ENCODE measurements around the gene THSD7A.

THSD7A gene

DNA sequence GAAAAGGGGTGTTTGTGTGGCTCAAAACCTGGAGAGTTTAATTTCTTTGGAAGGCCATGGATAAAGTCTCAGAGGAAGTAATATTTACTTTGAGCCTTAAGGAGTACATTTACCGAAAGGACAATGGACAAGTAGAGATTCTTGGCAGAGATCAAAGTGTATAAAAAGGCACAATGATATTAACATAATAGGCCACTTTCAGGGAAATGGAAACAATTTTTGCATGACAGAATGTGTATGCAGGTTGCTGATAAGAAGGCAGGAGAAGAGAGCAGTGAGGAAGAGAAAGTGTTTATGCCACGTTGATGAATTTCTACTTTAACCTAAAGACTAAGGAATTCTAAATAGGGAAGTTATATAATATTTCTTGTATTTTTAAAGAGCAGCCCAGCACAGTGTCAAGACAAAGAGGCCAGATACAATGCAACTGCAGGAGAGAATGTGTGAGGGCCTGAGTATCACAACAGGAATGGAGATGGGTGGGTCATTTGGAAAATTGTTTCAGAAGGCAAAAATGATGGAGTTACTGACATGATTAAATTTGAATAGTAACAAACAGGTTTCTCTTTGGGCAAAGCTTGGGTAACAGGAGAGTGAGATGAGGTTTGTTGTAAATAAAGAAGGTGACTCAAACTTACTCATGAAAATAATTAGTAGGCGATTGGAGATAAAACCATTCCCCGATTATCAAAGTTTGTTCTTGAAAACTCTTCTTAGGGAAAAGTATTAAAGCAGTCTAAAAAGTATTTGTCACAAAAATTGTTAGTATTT is 84.1 kb downstream of the THSD7A start:
- DNase-seq, result no peak

DNA sequence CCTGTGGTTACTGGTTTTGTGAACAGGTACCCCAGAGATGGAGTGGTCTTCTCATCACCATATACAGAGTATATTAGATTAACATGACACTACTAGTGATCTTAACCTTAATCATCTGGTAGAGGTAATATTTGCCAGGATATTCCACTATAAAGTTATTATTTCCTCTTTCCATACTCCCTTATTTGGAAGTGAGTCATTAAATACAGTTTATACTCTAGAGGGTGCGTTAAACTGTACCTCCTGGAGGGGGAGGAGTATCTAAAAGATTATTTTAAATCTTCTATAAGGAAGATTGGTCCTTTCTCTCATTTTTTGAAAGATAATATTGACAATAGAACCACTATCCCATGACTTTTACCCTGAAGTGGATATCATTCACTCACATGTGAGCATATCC is 85.4 kb downstream of the THSD7A start:
- DNase-seq, result no peak

DNA sequence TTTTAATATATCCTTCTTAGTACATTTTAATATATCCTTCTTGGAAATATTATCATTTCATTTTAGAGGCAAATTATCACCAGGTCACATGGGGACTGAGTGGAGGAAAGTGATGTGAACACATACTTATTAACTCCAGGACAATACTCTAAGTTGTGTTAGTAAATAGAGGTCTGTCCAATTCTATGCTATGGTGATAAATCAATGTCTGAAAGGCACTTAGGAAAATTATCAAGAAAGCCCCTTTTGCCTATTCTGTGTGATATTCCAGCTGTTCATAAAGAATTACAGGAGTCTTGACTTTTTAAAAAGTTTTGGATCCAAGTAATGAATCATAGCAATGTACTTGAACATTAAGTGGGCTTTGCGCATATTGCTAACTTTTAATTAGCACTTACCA is 88.5 kb downstream of the THSD7A start:
- no peak for DNase-seq

DNA sequence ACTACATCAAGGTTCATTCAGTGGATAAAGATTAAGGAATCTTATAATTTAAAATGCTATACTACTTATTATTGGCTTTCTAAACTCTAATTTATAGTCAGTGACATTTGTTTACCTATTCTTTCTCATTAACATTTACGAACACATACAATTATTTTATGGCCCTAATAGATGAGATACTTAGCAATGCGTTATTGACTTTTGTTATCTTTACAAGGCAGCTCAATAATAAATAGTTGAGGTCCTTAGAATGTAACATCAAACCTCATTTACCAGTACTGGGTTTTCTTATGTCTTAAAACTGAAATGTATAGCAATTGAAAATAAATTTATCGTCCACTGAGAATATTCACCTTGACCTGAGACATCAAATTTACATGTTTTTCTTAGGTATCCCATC is 89.0 kb downstream of the THSD7A start:
- no peak for DNase-seq

DNA sequence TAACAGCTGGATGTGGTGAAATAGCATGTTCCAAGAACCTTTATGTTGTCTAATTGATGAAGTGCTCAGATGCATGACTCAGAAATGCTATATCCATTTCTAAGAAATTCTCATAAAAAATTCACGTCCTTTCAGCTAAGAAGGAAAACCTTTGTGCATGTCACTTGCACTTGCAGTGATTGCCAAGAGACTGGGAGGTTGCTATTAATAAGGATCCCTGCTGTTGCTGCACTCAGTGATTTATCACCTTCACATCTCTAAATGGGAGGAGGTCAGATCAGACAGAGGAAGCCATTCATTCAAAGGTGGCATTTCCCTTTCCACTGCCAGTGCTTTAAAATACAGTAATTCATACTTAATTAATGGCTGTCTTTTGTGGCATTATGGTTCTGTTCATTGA is 89.5 kb downstream of the THSD7A start:
- DNase-seq, result no peak

DNA sequence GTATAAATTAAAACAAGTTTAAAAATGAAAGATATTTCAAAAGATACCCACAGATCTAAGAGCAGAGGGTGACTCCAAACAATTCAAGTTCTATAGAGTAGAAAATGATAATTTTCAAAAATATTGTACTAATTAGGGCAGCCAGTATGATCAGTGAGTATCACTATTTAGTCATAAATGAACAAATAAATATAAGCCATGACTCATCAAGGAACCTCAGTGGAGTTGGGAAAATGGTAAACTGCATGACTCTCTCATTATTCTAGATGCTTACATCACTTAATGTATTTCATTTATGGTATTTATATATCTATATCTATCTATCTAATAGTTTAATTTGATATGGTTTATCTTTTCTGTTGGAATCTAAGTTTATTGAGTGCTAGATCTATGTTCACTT is 94.3 kb downstream of the THSD7A start:
- no peak for DNase-seq

DNA sequence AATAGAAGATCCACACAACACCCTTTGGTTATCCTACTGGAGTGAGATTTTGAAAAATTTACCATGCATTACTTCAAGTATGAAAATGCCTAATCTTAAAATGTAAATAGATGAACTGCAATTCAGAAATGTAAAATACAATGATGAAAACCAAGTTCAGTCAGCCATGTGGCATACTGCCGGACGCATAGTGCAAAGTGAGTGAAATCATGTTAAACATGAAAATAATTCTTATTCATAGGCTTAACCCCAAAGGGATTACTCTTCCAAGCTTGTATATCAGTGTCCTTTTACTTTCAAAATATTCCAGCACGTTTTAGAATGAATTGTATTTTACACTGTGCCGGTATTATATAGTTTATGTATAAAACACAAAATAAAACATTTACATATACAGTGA is 99.8 kb downstream of the THSD7A start:
- no peak for DNase-seq

DNA sequence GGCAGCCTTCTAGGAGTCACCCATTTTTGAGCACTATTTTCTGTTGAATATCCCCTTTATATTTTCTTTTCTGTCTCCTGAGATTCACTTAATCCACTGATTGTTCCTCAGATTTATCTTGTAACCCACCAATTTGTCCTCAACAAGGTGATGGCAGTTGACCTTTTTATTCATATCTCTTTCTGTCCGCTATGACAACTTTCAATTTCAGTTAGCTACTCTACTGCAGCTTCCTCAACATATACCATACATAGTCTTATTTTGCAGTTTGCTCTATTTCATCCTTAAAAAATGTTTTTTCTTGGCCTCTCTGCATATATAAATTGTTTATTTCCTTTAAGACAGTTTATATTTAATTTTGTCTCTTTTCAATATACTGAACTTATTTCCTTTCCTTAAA is 101.3 kb downstream of the THSD7A start:
- DNase-seq, result no peak

DNA sequence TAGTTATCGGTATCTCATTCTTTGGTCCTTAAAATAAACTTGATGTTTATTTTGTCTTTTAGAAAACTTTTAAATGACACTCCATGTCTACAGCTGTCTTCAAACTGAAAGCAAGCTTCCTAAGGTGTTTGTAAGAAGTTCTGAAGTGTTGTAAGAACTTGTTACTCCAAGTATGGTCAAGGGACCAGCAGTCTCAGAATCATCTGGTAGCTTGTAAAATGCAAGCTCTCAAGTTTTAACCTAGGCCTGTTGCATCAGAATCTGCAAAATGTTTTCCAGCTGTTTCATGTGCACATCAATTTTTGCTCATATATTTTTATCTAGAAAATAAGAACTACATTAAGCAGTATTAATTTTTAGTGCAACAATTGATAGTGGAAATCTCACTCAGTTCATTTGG is 104.1 kb downstream of the THSD7A start:
- DNase-seq, result no peak

DNA sequence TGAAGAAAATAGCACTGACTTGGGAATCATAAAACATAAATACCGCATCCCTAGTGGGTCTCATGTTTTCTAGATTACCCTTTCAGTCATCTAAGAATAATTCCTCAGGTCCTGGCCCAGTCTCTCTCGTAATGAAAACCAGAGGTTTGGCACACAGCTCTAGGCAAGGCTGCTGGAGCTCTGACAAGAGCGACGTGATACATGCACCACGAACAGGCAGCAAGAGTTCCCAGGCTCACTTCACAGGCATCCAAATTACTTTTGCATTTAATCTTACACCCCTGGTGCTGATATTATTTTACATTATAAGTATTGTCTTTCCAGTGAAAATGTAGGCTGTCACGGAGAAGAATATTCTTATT is 105.2 kb downstream of the THSD7A start:
- DNase-seq, result no peak

DNA sequence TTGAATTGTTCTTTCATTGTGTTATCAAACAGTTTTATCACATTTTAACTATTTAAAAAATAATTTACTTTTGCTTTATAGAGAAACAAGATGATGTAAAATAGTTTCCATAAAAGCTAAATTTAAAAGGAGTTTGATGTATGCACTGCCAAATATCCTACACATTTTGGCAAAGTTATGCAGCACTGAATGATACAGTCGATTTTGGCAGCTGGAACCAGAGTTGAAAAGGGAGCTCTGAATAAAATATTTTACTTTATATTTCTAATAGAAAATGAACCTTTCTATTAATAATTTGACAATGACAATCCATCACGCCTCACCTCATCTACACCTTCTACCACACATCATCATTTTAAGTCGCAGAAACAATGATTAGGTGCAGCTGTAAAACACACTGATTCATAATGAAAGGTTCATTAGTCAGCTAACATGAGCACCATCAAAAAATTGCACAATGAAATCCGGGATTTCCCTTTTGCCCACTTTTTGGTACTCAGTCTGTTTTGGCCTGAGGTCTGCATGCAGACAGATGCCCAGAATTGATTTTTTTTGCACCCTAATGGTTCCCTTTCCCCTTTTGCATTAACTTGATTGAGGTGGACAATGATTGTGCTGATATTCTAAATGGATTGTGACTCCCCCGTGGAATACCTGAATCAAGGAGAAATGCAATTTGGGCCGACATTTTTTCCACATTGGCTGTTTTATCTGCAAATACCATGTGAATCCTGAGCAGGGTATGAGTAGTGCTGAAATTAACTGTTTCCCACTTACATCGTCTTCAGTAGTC is 105.8 kb downstream of the THSD7A start:
- DNase-seq, result no peak

DNA sequence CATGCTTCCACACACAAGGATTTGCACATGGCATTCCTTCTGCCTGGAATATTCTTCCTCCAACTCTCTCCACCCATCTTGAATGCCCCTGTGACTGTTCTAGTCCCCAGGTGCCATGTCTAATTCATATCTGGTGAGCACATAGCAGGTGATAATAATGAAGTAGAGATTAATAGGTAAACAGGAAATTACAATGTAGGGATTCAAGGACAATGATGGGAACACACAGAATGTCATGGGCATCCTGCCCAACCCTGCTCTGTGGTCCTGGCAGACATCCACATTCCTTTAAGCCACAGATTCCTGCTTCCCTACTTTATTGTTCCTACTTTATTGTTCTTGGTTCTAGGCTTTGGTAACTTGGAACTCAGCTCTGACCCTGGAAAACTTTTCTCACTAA is 115.8 kb downstream of the THSD7A start:
- no peak for DNase-seq

DNA sequence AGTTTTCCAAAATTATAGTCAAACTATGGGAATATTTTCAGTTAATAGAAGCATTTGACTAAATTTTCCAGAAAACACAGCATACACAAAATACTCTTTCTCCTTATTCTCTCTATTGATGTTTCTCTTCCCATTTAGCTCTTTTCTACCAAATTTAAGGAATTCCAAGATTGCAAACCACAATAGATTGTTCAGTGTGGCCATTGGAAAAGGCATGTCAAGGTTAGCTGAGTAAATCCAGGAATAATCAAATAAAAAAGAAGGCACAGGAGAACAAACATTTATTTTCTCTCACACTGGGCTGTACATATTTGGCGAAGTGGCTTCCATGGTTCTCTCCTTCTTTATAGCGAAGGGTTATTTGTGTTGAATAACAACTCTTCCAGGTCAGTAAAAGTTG is 117.3 kb downstream of the THSD7A start:
- no peak for DNase-seq

DNA sequence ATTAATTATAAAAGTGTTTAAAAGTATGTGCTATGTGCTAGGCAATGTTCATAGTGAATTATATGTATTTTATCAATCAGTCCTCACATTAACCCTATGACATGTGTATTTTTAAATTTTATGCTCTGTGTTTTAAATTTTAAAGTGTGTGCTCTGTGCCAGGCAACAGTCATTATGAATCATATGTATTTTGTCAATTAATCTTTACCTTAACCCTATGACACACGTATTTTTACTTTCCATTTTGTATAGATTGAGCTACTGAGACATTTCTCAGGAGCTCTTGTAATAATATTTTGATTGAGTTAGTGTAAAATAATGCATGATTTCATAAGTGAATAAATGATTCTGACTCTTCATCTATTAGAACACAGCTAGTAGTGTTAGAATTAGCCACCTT is 117.8 kb downstream of the THSD7A start:
- no peak for DNase-seq

DNA sequence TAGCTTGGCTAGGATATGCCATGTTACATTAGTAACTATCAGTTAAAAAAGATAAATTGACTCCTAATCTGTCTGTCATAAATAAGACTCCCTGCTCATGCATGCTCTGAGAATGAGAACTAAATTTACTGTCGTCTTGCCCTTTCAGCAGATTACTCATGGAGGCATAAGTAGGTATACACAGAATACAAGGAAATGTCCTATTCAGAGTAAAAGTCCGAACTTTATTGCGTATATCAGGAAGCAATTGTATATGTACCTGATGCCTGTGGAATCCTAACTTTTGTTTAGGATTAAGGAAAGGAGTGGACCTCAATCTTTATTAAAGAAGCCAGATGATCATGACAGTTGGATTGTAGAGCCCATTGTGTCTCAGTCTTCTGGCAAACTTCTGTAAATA is 118.6 kb downstream of the THSD7A start:
- no peak for DNase-seq

DNA sequence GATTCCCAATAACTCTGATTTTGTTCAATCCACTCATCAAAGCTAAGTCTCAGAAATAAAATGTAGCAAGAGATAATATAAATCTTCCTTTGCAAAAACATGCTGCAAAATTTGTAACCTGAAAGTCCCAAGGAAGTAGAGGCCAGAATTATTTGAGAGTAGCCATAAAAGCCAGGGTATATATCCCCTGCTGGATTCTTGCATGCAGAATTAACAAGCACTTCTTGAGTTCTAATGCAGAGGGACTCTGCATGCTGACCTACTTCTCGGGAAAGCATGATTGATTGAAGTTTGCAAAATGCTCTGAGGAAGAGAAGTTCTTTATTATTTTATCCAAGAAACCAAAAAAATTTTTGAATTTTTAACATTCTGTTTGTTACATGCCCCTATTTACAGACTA is 121.6 kb downstream of the THSD7A start:
- no peak for DNase-seq

DNA sequence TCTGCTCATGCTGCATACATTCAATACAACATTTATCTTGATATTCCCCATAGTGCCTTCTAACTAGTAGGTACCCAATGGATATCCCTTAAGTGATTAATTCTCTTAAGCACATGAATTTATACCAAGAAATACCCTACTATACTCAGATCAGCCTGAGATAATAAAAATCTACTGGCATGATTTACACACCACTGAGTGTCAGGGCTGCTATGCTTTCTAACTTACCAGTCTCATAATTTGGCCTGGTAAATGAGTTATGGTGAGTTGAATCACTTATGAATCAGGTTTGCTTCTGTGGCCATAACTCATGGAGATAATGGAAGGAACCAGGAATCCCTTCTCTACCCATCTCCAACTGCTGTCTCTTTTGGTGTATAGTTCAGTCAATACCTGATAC is 122.8 kb downstream of the THSD7A start:
- DNase-seq, result no peak

DNA sequence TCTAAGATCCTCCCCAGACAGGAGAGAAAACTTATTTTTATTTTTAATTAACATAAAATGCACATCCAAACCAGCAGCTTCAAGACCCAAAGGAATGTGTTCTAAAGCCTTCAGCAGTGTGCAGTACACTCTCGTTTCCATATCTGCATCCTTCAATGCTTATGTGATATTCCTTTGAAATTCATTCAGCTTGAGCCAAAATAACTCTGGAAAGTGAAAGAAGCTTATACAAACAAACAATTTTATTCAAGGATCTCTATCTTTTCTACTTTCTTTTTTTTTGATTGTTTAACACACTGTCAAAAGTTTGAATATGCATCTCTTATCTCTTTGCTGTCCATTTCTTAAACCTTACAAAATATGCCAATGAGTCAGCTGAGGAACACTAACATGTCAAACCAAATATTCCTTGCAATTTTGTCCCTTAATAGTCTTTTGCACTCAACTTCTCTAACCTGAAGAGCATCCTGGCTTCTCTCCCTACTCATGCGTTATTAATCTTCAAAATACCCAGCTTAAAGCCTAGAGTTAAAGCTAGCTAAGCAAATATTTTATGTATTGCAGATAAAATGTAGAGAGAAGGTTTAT is 124.3 kb downstream of the THSD7A start:
- no peak for DNase-seq

DNA sequence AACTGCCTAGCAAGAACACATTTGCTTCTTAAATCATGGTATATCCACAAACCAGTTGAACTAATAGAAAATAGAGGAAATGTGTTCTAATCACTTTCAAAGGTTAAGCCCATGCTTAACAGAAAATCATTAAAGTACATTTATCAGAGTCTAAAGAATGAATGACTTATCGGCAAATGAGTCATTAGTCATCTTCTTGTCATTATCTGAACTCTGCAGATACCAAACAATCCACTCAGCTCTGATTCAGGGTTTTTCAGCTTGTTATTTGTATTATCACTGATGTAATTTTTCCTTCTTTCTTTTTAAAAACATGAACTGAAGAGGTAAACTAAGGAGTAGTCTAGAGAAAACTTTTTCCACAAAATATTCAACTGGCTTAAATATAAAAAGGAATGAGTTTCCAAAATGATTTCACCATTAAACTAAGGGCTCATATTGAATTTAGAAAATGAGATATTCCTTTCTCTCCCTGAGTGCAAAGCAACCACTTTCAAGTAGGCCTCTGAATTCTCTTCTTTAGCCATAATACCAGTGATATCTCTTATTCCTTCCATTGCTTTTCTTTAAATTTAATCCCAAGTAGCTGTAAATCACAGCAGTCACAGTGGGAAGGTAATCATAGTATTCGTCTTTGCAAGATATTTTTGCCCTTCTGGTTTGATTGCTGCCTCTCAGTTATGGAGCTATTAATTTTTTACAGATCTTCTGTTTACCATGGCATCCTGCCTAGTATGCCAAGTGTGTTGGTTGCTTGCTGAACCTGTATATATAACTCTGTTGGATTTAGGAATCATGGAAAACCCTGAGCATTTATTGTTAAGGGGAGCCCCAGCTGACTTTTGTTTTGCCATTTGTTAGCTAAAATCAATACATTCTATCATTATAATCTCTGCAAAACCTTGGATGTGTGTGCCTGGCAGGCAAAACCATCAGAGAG is 125.1 kb downstream of the THSD7A start:
- DNase-seq, result no peak

DNA sequence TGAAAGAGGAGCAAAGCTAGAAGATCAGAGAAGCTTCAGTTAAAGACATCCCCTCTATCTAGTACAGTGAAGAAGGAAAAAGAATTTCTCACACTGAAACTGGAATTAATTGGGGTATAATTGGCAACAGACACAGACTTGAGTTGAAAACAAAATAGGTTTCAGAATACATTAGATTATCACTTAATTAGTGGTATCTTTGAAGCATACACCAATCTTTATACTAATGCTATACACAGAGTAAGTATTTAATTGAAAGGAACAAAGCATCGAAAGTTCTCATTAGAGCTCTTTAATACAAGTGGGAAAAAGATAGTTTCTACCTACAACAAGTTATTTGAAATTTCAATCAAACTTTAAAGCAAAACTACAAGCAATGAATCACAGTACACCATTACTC is 128.2 kb downstream of the THSD7A start:
- no peak for DNase-seq

DNA sequence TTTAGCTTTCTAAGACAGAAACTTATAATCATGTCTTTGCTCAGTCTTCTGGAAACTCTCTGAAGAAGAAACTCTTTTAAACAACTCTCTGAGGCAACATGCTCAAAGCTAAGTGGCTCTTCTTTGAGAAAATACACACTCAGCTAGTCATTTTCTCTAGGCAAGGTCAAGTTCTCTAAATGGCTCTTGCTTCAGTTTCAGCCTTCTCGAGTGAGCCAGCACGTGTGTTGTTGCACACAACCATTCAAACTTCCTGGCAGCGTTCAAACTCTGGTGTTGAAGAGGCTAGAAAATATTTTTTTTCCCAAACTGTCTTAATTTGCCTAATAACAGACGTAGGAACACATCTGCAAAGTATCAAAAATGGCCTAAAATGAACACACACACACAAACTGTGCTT is 129.1 kb downstream of the THSD7A start:
- DNase-seq, result no peak

DNA sequence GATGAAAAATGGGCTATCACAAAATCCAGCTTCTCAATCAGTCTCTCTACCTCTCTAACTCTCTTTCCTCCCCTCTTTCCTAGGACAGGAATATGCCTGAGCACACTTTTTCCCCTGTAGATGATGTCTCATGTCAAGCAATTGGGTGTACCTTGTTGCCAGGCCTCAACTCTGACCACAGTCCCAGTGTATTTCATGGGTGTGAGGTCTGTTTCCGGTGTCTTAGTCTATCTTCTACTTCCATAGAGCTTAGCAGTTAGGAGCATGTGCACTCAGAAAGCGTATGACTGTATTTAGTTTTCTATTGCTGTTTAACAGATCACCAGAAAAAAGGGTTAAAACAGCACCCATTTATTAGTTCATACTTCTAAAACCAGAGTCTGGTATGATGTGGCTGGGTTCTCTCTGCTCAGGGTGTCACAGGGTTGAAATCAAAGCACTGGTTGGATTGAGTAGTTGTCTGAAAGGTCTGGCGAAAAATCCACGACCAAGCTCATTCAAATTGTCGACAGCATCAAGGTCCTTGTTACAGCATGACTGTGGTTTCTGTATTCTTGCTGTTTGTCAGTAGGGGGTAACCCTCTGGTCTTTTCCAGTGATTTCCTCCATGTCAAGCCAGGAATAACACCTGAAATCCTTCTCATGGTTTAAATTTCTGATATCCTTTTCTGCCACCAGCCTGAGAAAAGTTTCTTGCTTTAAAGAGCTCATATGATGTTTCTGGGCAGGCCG is 130.0 kb downstream of the THSD7A start:
- DNase-seq, result no peak

DNA sequence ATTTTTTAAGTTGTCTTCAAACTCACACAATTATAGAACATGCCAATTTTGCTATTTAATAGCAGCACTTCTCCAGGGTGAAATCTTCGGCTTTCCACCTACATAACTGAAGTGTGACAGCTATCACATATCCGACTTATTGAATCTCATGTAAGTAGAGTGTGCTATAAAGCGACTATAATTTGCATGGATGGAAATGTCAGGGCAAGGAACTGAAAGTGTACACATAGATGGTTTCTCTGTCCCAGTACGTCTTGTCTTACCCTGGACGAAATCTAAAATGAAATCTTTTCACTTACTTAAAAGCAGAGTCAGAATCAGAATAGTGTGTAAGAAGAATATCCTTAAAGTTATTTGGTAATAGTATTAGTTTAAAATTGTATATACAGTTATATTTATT is 132.3 kb downstream of the THSD7A start:
- no peak for DNase-seq
